ENCODE data around the gene C19orf33. TPM values are rescaled to one million over a fixed set of nuclear protein-coding genes. Genes with fewer than 3 reads are reported as not detected.
"Not testable (repeated sequence)": the region's sequence is repeated elsewhere in the genome, so short reads cannot be mapped to it uniquely, and the experiment has no call there.

Gene C19orf33
- total RNA-seq (1 to 10 TPM; 2.0 to 2.2 TPM), polyA plus RNA-seq (100 to 1,000 TPM in 1 of 2 donors, 10 to 100 TPM in 1; 22.7 to 259 TPM)
- long read RNA-seq, donor 1: 0 reads
- long read RNA-seq, donor 2: 0 reads

DNA sequence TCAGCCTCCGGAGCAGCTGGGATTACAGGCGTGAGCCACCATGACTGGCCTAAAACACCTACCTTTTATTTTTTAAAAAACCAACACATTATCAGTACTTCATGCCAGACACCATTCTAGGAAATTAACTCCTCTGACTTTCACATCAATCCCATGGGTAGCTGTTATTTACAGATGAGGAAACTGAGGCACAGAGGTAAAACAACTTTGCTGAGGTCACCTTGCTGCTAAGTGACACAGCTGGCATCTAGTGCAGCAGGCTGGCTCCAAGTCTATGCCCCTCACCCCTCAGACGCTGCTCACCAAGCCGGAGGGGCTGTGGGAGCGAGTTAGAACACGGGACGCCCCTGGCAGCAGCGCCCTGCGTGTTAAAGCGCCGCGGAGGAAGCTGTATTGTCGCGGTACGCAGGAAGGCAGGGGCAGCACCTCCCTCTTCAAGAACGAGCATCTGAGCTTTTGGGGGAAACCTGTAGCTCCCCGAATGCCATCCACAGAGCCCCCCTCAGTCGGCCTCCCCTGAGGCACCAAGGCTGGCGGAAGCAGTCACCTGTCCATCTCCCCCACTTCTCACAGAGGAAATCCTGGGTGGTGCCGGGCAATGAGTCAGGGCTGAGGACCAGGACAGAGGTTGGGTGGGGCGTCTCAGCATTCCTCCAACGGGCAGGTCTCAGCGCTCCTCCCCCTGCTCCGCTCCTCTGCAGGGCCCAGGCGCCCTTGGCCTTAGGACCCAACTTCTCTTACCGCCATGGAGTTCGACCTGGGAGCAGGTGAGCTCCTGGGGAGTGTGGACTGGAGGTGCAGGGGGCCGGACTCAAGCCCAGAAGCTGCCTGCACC lies at the start of gene C19orf33:
Gene C19orf33, plus strand, starts transcription at position 735 of the 835 bp plus-strand sequence. Its CDS starts 11 bp downstream, at position 746.
- H3K27ac ChIP-seq (ENCODE audit: low read depth in 1 of 2, low read length in 2 of 2): no peak within 1 kb of the TSS
- no peaks in the 10 kb centered on the region for H3K4me1 ChIP-seq (ENCODE audit: control insufficient read depth in 1 of 2, insufficient read depth in 2 of 2, low read length in 2 of 2)
- H3K9me3 ChIP-seq (ENCODE audit: control insufficient read depth, low read length): no peaks in the 10 kb centered on the region
- H3K27me3 ChIP-seq (ENCODE audit: control insufficient read depth in 1 of 2, insufficient read depth in 2 of 2, low read length in 1 of 2): no peaks in the 10 kb centered on the region
- ATAC-seq (ENCODE audit: low FRiP score) (no peak), DNase-seq (no peak)
- no peak within 1 kb of the TSS for H3K4me3 ChIP-seq (ENCODE audit: low read length in 2 of 2)
- intact Hi-C loops (cut with DNase I): no loop called here
- H3K36me3 ChIP-seq (ENCODE audit: control insufficient read depth in 1 of 2, insufficient read depth in 2 of 2, low read length in 1 of 2): peaks cover 0 to 2% of the 10 kb centered on the region in 2 donors
- WGBS, 2 donors: 76% methylated on average over 28 of the region's 28 CpGs

DNA sequence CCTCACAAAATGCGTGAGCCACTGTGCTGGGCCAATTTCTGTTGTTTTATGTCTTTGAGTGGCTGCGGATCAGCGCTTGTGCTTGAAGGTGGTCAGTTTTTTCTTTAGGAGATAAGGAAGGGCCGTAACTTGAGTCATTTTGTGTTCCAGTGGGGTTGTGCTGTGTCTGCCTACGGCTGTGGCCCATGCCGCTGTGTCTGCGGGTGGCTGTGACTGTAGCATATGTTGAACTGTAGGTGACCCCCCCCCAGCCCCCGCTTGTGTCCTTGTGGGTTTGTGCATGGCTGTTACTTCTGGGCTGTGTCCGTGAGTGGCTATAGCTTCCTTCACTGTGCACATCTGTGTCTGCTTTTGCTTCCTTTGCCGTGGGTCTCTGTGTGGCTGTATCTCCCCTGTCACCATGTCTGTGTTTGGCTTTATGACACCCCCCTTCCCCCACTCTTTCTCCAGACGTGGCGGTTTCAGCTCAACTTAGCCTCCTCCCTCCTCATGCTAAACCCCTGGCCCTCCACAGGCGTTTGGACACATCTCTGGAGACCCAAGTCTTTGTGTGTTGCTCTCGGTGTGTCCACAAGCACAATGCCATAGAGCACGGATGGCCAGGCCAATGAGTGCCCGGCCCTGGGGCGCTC lies 48.6 kb upstream of the C19orf33 start:
- no peak for ATAC-seq (ENCODE audit: low FRiP score)
- no peaks in the 10 kb centered on the region for H3K4me1 ChIP-seq (ENCODE audit: control insufficient read depth in 1 of 2, insufficient read depth in 2 of 2, low read length in 2 of 2)

DNA sequence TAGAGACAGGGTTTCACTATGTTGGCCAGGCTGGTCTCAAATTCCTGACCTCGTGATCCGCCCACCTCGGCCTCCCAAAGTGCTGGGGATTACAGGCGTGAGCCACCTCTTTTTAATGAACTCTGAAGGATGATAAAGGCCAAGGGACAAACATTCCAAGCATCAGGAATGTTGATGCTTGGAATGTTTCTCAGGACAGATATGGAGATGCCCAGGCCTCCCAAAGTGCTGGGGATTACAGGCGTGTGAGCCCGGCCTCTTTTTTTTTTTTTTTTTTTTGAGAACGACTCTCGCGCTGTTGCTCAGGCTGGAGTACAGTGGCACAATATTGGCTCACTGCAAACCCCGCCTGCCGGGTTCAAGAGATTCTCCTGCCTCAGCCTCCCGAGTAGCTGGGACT lies 42.1 kb upstream of the C19orf33 start:
- H3K36me3 ChIP-seq (ENCODE audit: control insufficient read depth in 1 of 2, insufficient read depth in 2 of 2, low read length in 1 of 2); H3K27me3 ChIP-seq (ENCODE audit: control insufficient read depth in 1 of 2, insufficient read depth in 2 of 2, low read length in 1 of 2); ATAC-seq (ENCODE audit: low FRiP score); DNase-seq; intact Hi-C loops (cut with DNase I); H3K27ac ChIP-seq (ENCODE audit: low read depth in 1 of 2, low read length in 2 of 2); H3K4me3 ChIP-seq (ENCODE audit: low read length in 2 of 2); H3K4me1 ChIP-seq (ENCODE audit: control insufficient read depth in 1 of 2, insufficient read depth in 2 of 2, low read length in 2 of 2); H3K9me3 ChIP-seq (ENCODE audit: control insufficient read depth, low read length): not testable (repeated sequence)
- WGBS, 2 donors: 92 to 95% methylated on average over 12 of the region's 12 CpGs

More for the DNA sequence above, 48.6 kb upstream of the C19orf33 start:
- intact Hi-C loops (cut with DNase I): loop anchor here (10.0 kb wide), 1 partner anchor 1149 kb away; the partner anchor contains the start of gene ZFP36 (in 2 of the 2)
- peak overlapping the region; percentile 70 to 92 for H3K27ac ChIP-seq (ENCODE audit: low read depth in 1 of 2, low read length in 2 of 2)
- no peak for DNase-seq
- peak overlapping the region; percentile 78 to 80 for H3K4me3 ChIP-seq (ENCODE audit: low read length in 2 of 2)
- H3K27me3 ChIP-seq (ENCODE audit: control insufficient read depth in 1 of 2, insufficient read depth in 2 of 2, low read length in 1 of 2): no peaks in the 10 kb centered on the region
- 3 to 5% methylated on average over 17 of the region's 17 CpGs for WGBS, 2 donors
- no peaks in the 10 kb centered on the region for H3K9me3 ChIP-seq (ENCODE audit: control insufficient read depth, low read length)
- H3K36me3 ChIP-seq (ENCODE audit: control insufficient read depth in 1 of 2, insufficient read depth in 2 of 2, low read length in 1 of 2): no peaks in the 10 kb centered on the region

DNA sequence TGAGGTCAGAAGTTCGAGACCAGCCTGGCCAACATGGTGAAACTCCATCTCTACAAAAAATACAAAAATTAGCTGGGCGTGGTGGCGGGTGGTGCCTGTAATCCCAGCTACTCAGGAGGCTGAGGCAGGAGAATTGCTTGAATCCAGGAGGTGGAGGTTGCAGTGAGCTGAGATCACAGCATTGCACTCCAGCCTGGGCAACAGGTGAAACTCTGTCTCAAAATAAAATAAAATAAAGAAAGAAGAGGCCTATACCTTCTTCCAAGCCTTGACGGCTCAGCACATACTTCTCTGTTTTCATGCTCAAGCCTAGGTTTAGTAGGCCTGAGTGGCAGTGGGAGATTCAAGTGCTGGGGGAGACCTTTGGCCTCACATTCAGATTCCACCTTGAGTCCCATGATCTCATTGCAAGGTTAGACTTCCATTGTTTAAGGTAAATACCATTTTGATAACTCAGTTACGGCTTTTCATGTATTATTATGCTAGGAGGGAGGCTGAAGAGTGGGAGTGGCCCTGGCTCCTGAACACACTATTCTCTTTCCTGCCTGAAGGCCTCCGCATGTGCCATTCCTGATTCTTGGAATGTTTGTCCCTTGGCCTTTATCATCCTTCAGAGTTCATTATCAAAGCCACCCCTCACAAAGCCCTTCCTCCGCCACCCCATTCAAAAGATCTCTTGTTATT lies 41.3 kb upstream of the C19orf33 start:
- DNase-seq: no peak
- ATAC-seq (ENCODE audit: low FRiP score): no peak
- Histone ChIP-seq H3K4me3 (ENCODE audit: low read length in 2 of 2) (no peak overlapping the region), H3K27me3 (ENCODE audit: control insufficient read depth in 1 of 2, insufficient read depth in 2 of 2, low read length in 1 of 2) (no peaks in the 10 kb centered on the region), H3K27ac (ENCODE audit: low read depth in 1 of 2, low read length in 2 of 2) (no peak overlapping the region), H3K4me1 (ENCODE audit: control insufficient read depth in 1 of 2, insufficient read depth in 2 of 2, low read length in 2 of 2) (no peaks in the 10 kb centered on the region), H3K36me3 (ENCODE audit: control insufficient read depth in 1 of 2, insufficient read depth in 2 of 2, low read length in 1 of 2) (no peaks in the 10 kb centered on the region), H3K9me3 (ENCODE audit: control insufficient read depth, low read length) (no peaks in the 10 kb centered on the region)
- WGBS, 2 donors: 92 to 94% methylated on average over 7 of the region's 7 CpGs
- intact Hi-C loops (cut with DNase I): no loop called here

DNA sequence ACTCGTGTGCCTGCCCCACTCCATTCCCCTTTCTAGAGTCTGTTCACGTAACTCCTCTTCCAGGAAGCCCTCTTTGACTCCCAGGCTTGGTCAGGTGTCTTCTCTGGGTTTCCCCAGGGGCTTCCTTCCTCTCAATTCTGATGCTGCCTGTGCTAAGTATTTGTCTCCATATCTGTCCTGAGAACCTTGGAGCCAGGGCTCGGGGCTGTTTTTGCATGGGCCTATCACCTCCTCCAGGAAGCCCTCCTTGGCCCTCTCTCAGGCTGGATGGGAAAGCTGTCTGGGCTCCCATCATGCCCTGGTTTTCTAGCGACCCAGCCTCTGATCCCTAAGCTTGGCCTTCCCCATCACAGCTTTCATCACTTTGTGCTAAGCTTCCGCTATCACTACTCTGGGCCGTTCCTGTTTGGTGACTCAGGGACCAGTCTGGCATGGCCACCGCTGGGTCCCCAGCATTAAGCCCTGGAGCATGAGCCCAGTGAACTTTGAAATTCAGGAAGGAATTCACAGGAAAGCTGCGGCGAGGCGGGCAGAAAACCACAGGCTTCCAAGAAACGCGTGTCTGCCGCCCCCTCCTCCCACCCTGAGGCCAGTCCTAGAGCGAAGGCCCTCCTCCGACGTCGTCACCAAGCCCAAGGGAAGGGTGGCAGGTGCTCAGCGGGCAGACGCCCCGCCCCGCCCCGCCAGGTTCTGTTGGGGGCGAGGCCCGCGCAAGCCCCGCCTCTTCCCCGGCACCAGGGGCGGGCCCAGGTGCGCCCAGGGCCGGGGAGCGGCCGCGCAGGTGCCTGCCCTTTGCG lies 40.2 kb upstream of the C19orf33 start:
- ATAC-seq (ENCODE audit: low FRiP score) (peak; percentile 71), DNase-seq (peak; percentile 84 to 86)
- Histone ChIP-seq H3K27ac (ENCODE audit: low read depth in 1 of 2, low read length in 2 of 2) (peak overlapping the region; percentile 91 to 95), H3K4me3 (ENCODE audit: low read length in 2 of 2) (peak overlapping the region; percentile 43 to 59), H3K4me1 (ENCODE audit: control insufficient read depth in 1 of 2, insufficient read depth in 2 of 2, low read length in 2 of 2) (peaks cover 0 to 3% of the 10 kb centered on the region in 2 donors), H3K36me3 (ENCODE audit: control insufficient read depth in 1 of 2, insufficient read depth in 2 of 2, low read length in 1 of 2) (no peaks in the 10 kb centered on the region), H3K9me3 (ENCODE audit: control insufficient read depth, low read length) (no peaks in the 10 kb centered on the region), H3K27me3 (ENCODE audit: control insufficient read depth in 1 of 2, insufficient read depth in 2 of 2, low read length in 1 of 2) (no peaks in the 10 kb centered on the region)
- intact Hi-C loops (cut with DNase I): loop anchor here in 1 of 2 donors (2.0 kb wide), 1 partner anchor 15 kb away; no protein-coding TSS in a partner anchor
- WGBS, 2 donors: 7 to 14% methylated on average over 15 to 34 of the region's 34 CpGs

DNA sequence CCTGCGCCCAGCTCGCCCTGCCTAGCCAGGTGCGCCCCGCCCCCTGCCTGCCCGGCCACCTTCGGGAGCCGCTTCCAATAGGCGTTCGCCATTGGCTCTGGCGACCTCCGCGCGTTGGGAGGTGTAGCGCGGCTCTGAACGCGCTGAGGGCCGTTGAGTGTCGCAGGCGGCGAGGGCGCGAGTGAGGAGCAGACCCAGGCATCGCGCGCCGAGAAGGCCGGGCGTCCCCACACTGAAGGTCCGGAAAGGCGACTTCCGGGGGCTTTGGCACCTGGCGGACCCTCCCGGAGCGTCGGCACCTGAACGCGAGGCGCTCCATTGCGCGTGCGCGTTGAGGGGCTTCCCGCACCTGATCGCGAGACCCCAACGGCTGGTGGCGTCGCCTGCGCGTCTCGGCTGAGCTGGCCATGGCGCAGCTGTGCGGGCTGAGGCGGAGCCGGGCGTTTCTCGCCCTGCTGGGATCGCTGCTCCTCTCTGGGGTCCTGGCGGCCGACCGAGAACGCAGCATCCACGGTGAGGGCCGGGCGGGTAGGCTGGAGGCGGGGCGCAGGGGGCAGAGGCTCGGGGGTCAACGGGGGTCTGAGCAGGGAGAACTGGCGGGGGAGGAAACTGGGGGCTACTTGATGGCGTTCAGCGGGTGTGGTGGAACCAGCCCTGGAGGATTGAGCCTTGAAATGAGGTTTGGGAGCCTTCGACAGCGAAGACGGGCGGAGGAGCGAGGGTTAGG lies 39.4 kb upstream of the C19orf33 start, which contains the start of gene SPINT2:
Gene SPINT2, plus strand, starts transcription at position 88 of the 727 bp plus-strand sequence. Its CDS starts 320 bp downstream, at position 408.
- Histone ChIP-seq H3K27ac (ENCODE audit: low read depth in 1 of 2, low read length in 2 of 2) (peak within 1 kb of the TSS; percentile 91 to 95), H3K9me3 (ENCODE audit: control insufficient read depth, low read length) (no peaks in the 10 kb centered on the region), H3K4me1 (ENCODE audit: control insufficient read depth in 1 of 2, insufficient read depth in 2 of 2, low read length in 2 of 2) (peaks cover 0 to 3% of the 10 kb centered on the region in 2 donors), H3K27me3 (ENCODE audit: control insufficient read depth in 1 of 2, insufficient read depth in 2 of 2, low read length in 1 of 2) (no peaks in the 10 kb centered on the region), H3K36me3 (ENCODE audit: control insufficient read depth in 1 of 2, insufficient read depth in 2 of 2, low read length in 1 of 2) (no peaks in the 10 kb centered on the region), H3K4me3 (ENCODE audit: low read length in 2 of 2) (peak within 1 kb of the TSS; percentile 43 to 59)
- DNase-seq (peak in 1 of 2 donors; percentile 80), ATAC-seq (ENCODE audit: low FRiP score) (peak; percentile 58)
- 3 to 4% methylated on average over 76 to 78 of the region's 78 CpGs for WGBS, 2 donors
- intact Hi-C loops (cut with DNase I): loop anchor here (2.0 to 5.0 kb wide), 3 partner anchors 14 to 58 kb away; partner anchors contain the start of genes KCNK6 (in 1 of the 2) and YIF1B (in 1 of the 2)

DNA sequence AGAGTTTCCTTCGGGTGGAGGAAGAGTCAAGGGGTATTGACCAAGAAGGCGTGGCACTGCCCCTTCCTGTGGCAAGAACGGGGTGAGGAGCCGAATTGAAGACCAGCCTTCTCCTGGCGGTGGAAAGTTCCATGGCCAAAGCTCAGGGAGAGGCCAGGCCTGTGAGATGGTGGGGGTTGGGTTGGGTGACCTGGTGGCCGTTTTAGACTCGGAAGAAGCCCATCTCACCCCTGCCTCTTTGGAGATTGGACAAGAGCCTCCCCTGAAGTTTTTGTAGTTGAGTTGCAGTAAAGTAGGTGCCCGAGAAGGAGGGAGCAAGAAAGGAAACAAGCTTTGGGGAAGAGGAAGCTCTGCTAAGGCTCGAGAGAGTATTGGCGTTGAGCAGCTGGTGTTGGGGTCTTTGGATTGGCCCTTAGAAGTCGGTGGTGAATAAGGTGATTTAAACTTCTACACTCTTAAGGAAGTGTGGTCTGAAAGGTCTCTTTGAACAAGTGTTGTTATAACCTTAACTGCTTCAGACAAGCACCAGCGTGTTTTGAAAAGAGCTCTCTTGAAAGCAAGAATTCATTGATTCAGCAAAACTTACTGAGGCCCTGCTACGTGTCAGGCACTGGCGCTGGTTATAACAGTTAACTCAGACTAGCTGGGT lies 38.7 kb upstream of the C19orf33 start:
- Histone ChIP-seq H3K27me3 (ENCODE audit: control insufficient read depth in 1 of 2, insufficient read depth in 2 of 2, low read length in 1 of 2) (no peaks in the 10 kb centered on the region), H3K36me3 (ENCODE audit: control insufficient read depth in 1 of 2, insufficient read depth in 2 of 2, low read length in 1 of 2) (no peaks in the 10 kb centered on the region), H3K4me1 (ENCODE audit: control insufficient read depth in 1 of 2, insufficient read depth in 2 of 2, low read length in 2 of 2) (peaks cover 1 to 6% of the 10 kb centered on the region in 2 donors), H3K4me3 (ENCODE audit: low read length in 2 of 2) (peak overlapping the region; percentile 43 to 59), H3K9me3 (ENCODE audit: control insufficient read depth, low read length) (no peaks in the 10 kb centered on the region), H3K27ac (ENCODE audit: low read depth in 1 of 2, low read length in 2 of 2) (peak overlapping the region; percentile 91 to 95)
- ATAC-seq (ENCODE audit: low FRiP score) (no peak), DNase-seq (peak in 1 of 2 donors; percentile 75)
- intact Hi-C loops (cut with DNase I): loop anchor here (2.0 to 5.0 kb wide), 3 partner anchors 13 to 57 kb away; partner anchors contain the start of genes KCNK6 (in 1 of the 2) and YIF1B (in 1 of the 2)
- 13 to 18% methylated on average over 14 of the region's 14 CpGs for whole genome bisulfite sequencing, 2 donors
